ENCODE measurements around the gene B4GALT6.

Gene B4GALT6

GRCh38 chr18:31648458-31648857 lies 35.9 kb downstream of the B4GALT6 start:
- no peaks in the 10 kb centered on the region for H3K36me3 Mint-ChIP-seq
- no peak overlapping the region for H3K4me3 Mint-ChIP-seq
- DNase-seq: no peak
- H3K9me3 Mint-ChIP-seq: no peaks in the 10 kb centered on the region
- no peak overlapping the region for H3K27ac Mint-ChIP-seq
- H3K4me1 Mint-ChIP-seq: peaks cover 13% of the 10 kb centered on the region
- CTCF ChIA-PET: no interaction called here
- peaks cover 36% of the 10 kb centered on the region for H3K27me3 Mint-ChIP-seq

- H3K9me3 Mint-ChIP-seq: no peaks in the 10 kb centered on the region
- no peak overlapping the region for H3K4me3 Mint-ChIP-seq
- CTCF ChIA-PET: interaction anchor here (1.0 to 1.8 kb wide), 2 partner anchors 12 to 38 kb away, joined by 3 to 4 read pairs; partner anchors contain the start of gene B4GALT6
- no peak for DNase-seq
- no peak overlapping the region for H3K27ac Mint-ChIP-seq
- H3K36me3 Mint-ChIP-seq: no peaks in the 10 kb centered on the region
- peaks cover 13% of the 10 kb centered on the region for H3K4me1 Mint-ChIP-seq
- H3K27me3 Mint-ChIP-seq: peaks cover 26% of the 10 kb centered on the region
Observed at GRCh38 chr18:31647127-31647753, 37.1 kb downstream of the B4GALT6 start.

GRCh38 chr18:31646332-31647126 lies 37.9 kb downstream of the B4GALT6 start:
- H3K4me3 Mint-ChIP-seq: no peak overlapping the region
- peaks cover 22% of the 10 kb centered on the region for H3K27me3 Mint-ChIP-seq
- H3K9me3 Mint-ChIP-seq: no peaks in the 10 kb centered on the region
- no peak overlapping the region for H3K27ac Mint-ChIP-seq
- CTCF ChIA-PET: interaction anchor here (1.0 to 1.8 kb wide), 3 partner anchors 12 to 38 kb away, joined by 3 to 4 read pairs (median 3); partner anchors contain the start of gene B4GALT6
- no peak for DNase-seq
- no peaks in the 10 kb centered on the region for H3K36me3 Mint-ChIP-seq
- H3K4me1 Mint-ChIP-seq: peaks cover 13% of the 10 kb centered on the region

- Mint-ChIP-seq H3K4me3 (no peak overlapping the region), H3K36me3 (no peaks in the 10 kb centered on the region), H3K4me1 (peaks cover 13% of the 10 kb centered on the region), H3K27me3 (peaks cover 14% of the 10 kb centered on the region), H3K27ac (no peak overlapping the region), H3K9me3 (no peaks in the 10 kb centered on the region)
- CTCF ChIA-PET: no interaction called here
- no peak for DNase-seq
Observed at GRCh38 chr18:31645411-31645810, 39.0 kb downstream of the B4GALT6 start.

DNA sequence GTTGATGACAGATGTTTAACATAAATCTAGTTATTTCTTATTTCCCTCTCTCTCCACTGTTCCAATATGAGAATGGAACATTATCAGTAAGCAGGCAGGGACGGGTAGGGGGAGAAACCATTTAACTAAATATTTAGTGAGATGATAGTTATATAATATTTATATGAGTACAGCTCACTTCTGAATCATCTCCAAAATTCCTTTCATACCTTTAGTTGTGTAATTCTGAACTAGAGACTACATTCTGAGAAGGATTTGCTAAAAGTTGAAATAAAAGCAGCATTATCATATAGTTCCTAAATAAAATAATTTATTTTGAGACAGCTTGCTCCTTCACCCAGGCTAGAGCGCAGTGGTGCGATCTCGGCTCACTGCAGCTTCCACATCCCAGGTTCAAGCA lies 41.4 kb downstream of the B4GALT6 start:
- peaks cover 13% of the 10 kb centered on the region for H3K4me1 Mint-ChIP-seq
- CTCF ChIA-PET: no interaction called here

GRCh38 chr18:31637445-31637844 lies 46.9 kb downstream of the B4GALT6 start:
- peaks cover 12% of the 10 kb centered on the region for H3K4me1 Mint-ChIP-seq
- no peaks in the 10 kb centered on the region for H3K9me3 Mint-ChIP-seq
- H3K4me3 Mint-ChIP-seq: no peak overlapping the region
- H3K27me3 Mint-ChIP-seq: peaks cover 7% of the 10 kb centered on the region
- no peak for DNase-seq
- H3K36me3 Mint-ChIP-seq: no peaks in the 10 kb centered on the region
- CTCF ChIA-PET: interaction anchor here (1.2 kb wide), 1 partner anchor 85 kb away, joined by 4 read pairs; no protein-coding TSS in a partner anchor
- no peak overlapping the region for H3K27ac Mint-ChIP-seq

More for the DNA sequence above, 41.4 kb downstream of the B4GALT6 start:
- Mint-ChIP-seq H3K9me3 (no peaks in the 10 kb centered on the region), H3K36me3 (no peaks in the 10 kb centered on the region), H3K27ac (no peak overlapping the region), H3K27me3 (peaks cover 11% of the 10 kb centered on the region), H3K4me3 (no peak overlapping the region)
- DNase-seq: no peak

DNA sequence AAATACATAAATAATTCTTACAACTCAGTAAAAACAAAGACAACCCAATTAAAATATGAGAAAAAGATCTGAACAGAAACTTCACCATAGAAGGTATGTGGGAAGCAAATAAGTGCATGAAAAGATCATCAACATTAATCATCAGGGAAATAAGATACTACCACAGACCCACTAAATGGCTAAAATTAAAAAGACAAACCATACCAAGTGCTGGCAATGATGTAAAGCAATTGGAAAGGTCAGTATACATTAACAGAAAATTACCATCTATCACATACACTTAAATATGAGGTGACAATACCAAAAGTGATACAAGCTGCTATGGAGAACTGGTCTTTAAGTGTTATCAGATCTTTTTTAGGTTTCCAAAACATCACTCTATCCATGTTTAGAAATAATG lies 48.0 kb downstream of the B4GALT6 start:
- no peaks in the 10 kb centered on the region for H3K9me3 Mint-ChIP-seq
- CTCF ChIA-PET: interaction anchor here (1.2 kb wide), 1 partner anchor 86 kb away, joined by 4 read pairs; no protein-coding TSS in a partner anchor
- H3K4me3 Mint-ChIP-seq: no peak overlapping the region
- no peak overlapping the region for H3K27ac Mint-ChIP-seq
- H3K36me3 Mint-ChIP-seq: no peaks in the 10 kb centered on the region
- peaks cover 12% of the 10 kb centered on the region for H3K4me1 Mint-ChIP-seq
- H3K27me3 Mint-ChIP-seq: peaks cover 3% of the 10 kb centered on the region
- DNase-seq: no peak

DNA sequence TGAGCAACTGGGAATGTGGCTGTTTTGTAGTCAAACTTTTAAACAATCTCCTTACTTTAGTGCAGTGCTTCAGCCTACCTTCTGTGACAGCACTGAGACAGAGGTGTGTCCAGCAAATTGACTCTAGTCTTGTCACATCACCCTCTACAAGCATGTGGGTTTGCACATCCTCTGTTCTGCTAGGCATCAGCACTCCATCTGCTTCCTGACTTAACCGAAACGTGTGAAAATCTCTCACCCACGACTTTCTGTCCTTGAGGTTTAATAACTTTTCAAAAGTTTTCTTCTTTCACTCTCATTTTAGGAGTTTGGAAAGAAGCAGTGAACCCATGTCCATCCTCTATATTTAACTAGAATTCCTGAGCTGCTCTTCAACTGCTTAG lies 50.1 kb downstream of the B4GALT6 start:
- CTCF ChIA-PET: interaction anchor here (1.2 kb wide), 1 partner anchor 104 kb away, joined by 3 read pairs; no protein-coding TSS in a partner anchor
- H3K27ac Mint-ChIP-seq: no peak overlapping the region
- peaks cover 12% of the 10 kb centered on the region for H3K4me1 Mint-ChIP-seq
- no peaks in the 10 kb centered on the region for H3K36me3 Mint-ChIP-seq
- H3K4me3 Mint-ChIP-seq: no peak overlapping the region
- peaks cover 3% of the 10 kb centered on the region for H3K27me3 Mint-ChIP-seq
- DNase-seq: no peak
- no peaks in the 10 kb centered on the region for H3K9me3 Mint-ChIP-seq

DNA sequence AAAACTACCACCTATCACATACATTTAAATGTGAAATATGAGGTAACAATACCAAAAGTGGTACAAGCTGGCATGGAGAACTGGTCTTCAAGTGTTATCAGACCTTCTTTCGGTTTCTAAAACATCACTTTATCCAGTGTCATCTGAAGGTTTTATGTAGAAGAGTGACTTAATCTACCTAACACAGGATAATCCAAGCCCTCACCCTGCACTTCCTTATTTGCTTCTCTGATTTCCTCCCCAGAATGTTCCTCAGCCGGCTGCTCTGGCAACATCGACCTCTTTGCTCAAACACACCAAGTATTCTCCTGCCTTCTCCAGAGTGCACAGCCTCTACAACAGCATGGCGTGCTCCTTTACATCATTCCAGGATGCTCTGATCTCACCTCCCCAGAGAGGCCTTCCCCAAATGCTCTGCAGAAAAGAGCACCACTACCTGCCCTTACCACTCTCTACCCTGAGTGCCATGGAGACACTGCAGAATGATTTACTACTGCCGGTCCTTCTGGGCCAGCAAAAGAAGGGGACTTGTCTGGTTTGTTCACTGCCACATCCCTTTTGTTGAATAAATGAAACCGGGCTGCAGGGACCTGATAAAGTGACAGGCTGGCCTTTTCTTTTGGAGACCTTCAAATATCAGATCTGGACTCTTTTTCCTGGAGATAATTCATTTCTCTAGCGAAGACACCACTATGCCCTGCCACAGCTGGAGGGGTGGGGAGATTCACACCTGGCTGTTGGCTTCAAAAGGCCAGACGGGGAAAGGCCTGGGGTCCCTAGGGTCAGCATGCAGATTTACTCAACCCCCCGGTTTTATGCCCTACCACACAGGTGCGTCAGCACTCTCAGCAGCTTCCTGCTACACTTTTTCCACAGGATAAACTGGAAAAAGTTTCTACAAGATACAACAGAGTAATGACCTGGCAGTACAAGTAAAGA lies 50.7 kb downstream of the B4GALT6 start:
- Mint-ChIP-seq H3K4me3 (no peak overlapping the region), H3K36me3 (no peaks in the 10 kb centered on the region), H3K27me3 (peaks cover 3% of the 10 kb centered on the region), H3K9me3 (no peaks in the 10 kb centered on the region), H3K27ac (no peak overlapping the region), H3K4me1 (peaks cover 12% of the 10 kb centered on the region)
- DNase-seq: no peak
- CTCF ChIA-PET: interaction anchor here (1.2 kb wide), 1 partner anchor 105 kb away, joined by 3 read pairs; no protein-coding TSS in a partner anchor

DNA sequence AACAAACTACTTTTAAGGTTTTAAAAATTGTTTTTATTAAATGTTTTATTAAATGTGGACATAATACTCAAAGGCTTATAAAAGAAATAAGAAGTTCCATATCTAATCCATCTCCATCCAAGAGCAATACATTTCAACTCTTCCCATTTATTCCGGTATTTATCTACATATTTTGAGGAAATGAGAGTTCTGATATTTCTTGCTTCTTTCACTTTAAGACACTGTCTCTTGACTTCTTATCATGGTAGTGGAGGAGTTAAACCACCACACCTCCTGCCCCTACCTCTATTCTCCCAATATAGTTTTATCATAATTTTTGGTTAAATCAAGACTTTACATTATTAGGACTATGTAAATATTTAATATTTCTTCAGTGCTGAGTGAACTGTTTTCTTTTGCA lies 52.0 kb downstream of the B4GALT6 start:
- DNase-seq: no peak

DNA sequence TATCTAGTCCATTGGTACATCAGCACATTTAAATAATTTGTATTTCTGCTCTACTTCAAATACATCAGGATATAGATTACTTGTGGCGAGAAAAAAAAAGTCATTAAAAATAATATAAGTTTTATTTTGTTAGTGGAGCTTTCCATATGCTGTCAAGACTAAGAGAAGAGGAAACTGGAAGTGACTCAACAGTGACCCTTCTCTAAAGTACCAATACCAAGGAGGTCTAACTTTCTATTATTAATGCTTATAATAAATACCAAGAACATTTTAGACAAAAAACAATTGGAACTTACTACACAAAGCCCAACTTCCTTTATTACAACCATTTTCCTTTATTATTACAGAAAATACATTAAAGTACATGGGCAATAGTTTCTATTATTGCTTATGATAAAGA lies 52.9 kb downstream of the B4GALT6 start:
- H3K9me3 Mint-ChIP-seq: no peaks in the 10 kb centered on the region
- no peak for DNase-seq
- no peak overlapping the region for H3K27ac Mint-ChIP-seq
- peaks cover 3% of the 10 kb centered on the region for H3K27me3 Mint-ChIP-seq
- no peaks in the 10 kb centered on the region for H3K36me3 Mint-ChIP-seq
- peaks cover 12% of the 10 kb centered on the region for H3K4me1 Mint-ChIP-seq
- CTCF ChIA-PET: no interaction called here
- no peak overlapping the region for H3K4me3 Mint-ChIP-seq

More for the DNA sequence above, 52.0 kb downstream of the B4GALT6 start:
- Mint-ChIP-seq H3K9me3 (no peaks in the 10 kb centered on the region), H3K36me3 (no peaks in the 10 kb centered on the region), H3K4me1 (peaks cover 12% of the 10 kb centered on the region), H3K27ac (no peak overlapping the region), H3K4me3 (no peak overlapping the region), H3K27me3 (peaks cover 3% of the 10 kb centered on the region)
- CTCF ChIA-PET: no interaction called here

DNA sequence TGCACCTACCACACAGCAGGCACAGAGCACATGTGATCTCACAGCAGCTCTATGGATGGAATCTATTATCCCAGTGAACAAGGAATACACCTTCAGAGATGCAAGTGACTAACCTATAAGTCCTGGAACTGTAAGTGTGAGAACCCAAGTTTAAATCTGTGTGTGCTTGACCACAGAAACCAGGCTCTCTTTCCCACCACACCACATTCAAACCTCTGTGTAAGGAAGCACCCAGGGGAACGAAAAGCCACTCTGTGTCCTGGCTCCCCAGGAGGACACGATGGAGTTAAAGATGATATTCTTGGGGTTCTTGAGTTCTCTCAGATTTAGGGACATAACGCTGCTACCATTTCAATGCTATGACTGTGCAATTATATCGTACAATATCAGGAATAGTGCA lies 53.8 kb downstream of the B4GALT6 start:
- Mint-ChIP-seq H3K9me3 (no peaks in the 10 kb centered on the region), H3K27me3 (peaks cover 2% of the 10 kb centered on the region), H3K4me3 (no peak overlapping the region), H3K4me1 (peaks cover 12% of the 10 kb centered on the region), H3K36me3 (no peaks in the 10 kb centered on the region), H3K27ac (no peak overlapping the region)
- CTCF ChIA-PET: no interaction called here
- no peak for DNase-seq

- H3K4me1 Mint-ChIP-seq: no peaks in the 10 kb centered on the region
- CTCF ChIA-PET: no interaction called here
Observed at GRCh38 chr18:31626409-31626808, 58.0 kb downstream of the B4GALT6 start.

More at GRCh38 chr18:31626409-31626808, 58.0 kb downstream of the B4GALT6 start:
- no peaks in the 10 kb centered on the region for H3K27me3 Mint-ChIP-seq
- no peak overlapping the region for H3K27ac Mint-ChIP-seq
- no peaks in the 10 kb centered on the region for H3K36me3 Mint-ChIP-seq
- DNase-seq: no peak
- no peak overlapping the region for H3K4me3 Mint-ChIP-seq
- H3K9me3 Mint-ChIP-seq: no peaks in the 10 kb centered on the region
